MCF 10A (cell line): ENCODE data around the gene ELMO1. TPM values are rescaled to one million over a fixed set of nuclear protein-coding genes. Genes with fewer than 3 reads are reported as not detected.

Source experiments
- BruUV-seq: library from RNA; stranded (reverse); fragments of 400-500 nt; replicated peaks from 2 replicates; lab custom pipeline; 2021; lab: Mats Ljungman, UMichigan
- CTCF ChIA-PET: fragments of 300-600 bp; sonication (Branson Sonifier 250); formaldehyde crosslinking; extraction: SDS; loops from one replicate; lab custom pipeline; 2021; ENCODE audit warnings: antibody characterized with exemption, inconsistent platforms; lab: Yijun Ruan, JAX
- POLR2A ChIA-PET: fragments of 300-600, 350-650 bp; sonication (Branson Sonifier 250); formaldehyde crosslinking; extraction: SDS; loops from one replicate; lab custom pipeline; 2020; ENCODE audit warnings: antibody characterized with exemption, inconsistent platforms; lab: Yijun Ruan, JAX
- DNase-seq: peaks from one replicate; pipeline ENCODE4 v3.0.0-alpha.2; 2018; ENCODE audit not compliant: unreplicated experiment
- H3K27ac Mint-ChIP-seq: one replicate; pipeline ENCODE4 v1.8.0; 2022; ENCODE audit warnings: mild to moderate bottlenecking, low read depth, mixed read lengths; ENCODE audit not compliant: unreplicated experiment
- H3K27me3 Mint-ChIP-seq: one replicate; pipeline ENCODE4 v1.8.0; 2022; ENCODE audit warnings: mixed read lengths; ENCODE audit not compliant: insufficient read depth, unreplicated experiment
- H3K36me3 Mint-ChIP-seq: one replicate; pipeline ENCODE4 v1.8.0; 2022; ENCODE audit warnings: mild to moderate bottlenecking, moderate library complexity, mixed read lengths; ENCODE audit not compliant: insufficient read depth, unreplicated experiment
- H3K4me1 Mint-ChIP-seq: one replicate; pipeline ENCODE4 v1.8.0; 2022; ENCODE audit warnings: mixed read lengths; ENCODE audit not compliant: insufficient read depth, unreplicated experiment
- H3K4me3 Mint-ChIP-seq: one replicate; pipeline ENCODE4 v1.8.0; 2022; ENCODE audit warnings: mild to moderate bottlenecking, moderate library complexity, mixed read lengths; ENCODE audit not compliant: unreplicated experiment
- H3K9me3 Mint-ChIP-seq: one replicate; pipeline ENCODE4 v1.8.0; 2022; ENCODE audit warnings: mixed read lengths; ENCODE audit not compliant: unreplicated experiment
- CTCF ChIP-seq: fragments of 200-600 bp; IDR thresholded peaks from one replicate; pipeline ENCODE4 v1.8.0; 2022; ENCODE audit warnings: antibody characterized with exemption, mild to moderate bottlenecking; ENCODE audit not compliant: unreplicated experiment
- intact Hi-C: fragments of 100-400 bp; cut with micrococcal nuclease; formaldehyde crosslinking; loops from 2 replicates; pipeline ENCODE4 v1.14.1; 2022
- total RNA-seq: library from RNA; stranded (reverse); gene quantifications from 2 replicates; pipeline ENCODE4 v1.2.3, GENCODE V29; 2022

ELMO1 gene
- total RNA-seq, 1 experiment from 2014 or later, result 0.30 TPM

- H3K27me3 Mint-ChIP-seq, result no peaks in the 10 kb centered on the region
- TF ChIP-seq CTCF, result no peak
- BruUV-seq, result no TSS peak
- H3K9me3 Mint-ChIP-seq, result peaks cover 9% of the 10 kb centered on the region
- CTCF ChIA-PET, result interaction anchor here (0.5 to 0.9 kb wide), 4 partner anchors 12 to 1507 kb away, joined by 3 to 5 read pairs (median 4); no protein-coding TSS in a partner anchor
- intact Hi-C loops, result no loop called here
- no peak overlapping the region for H3K4me3 Mint-ChIP-seq
- DNase-seq, result no peak
- POLR2A ChIA-PET, result no interaction called here
- no peaks in the 10 kb centered on the region for H3K36me3 Mint-ChIP-seq
- no peak overlapping the region for H3K27ac Mint-ChIP-seq
- peaks cover 10% of the 10 kb centered on the region for H3K4me1 Mint-ChIP-seq
Measured at GRCh38 chr7:37337522-37337921, 111.1 kb downstream of the ELMO1 start.

- ChIA-PET CTCF (no interaction called here), POLR2A (interaction anchor here (0.6 kb wide), 1 partner anchor 374 kb away, joined by 3 read pairs; no protein-coding TSS in a partner anchor)
- H3K27me3 Mint-ChIP-seq, result no peaks in the 10 kb centered on the region
- H3K9me3 Mint-ChIP-seq, result peaks cover 9% of the 10 kb centered on the region
- BruUV-seq, result no TSS peak
- intact Hi-C loops, result no loop called here
- H3K4me3 Mint-ChIP-seq, result no peak overlapping the region
- peaks cover 19% of the 10 kb centered on the region for H3K4me1 Mint-ChIP-seq
- H3K27ac Mint-ChIP-seq, result no peak overlapping the region
- DNase-seq, result no peak
- TF ChIP-seq CTCF, result no peak
- H3K36me3 Mint-ChIP-seq, result no peaks in the 10 kb centered on the region
Measured at GRCh38 chr7:37336259-37336658, 112.4 kb downstream of the ELMO1 start.

GRCh38 chr7:37333075-37333474 is 115.6 kb downstream of the ELMO1 start:
- Mint-ChIP-seq H3K4me1 (peaks cover 20% of the 10 kb centered on the region), H3K27ac (no peak overlapping the region), H3K4me3 (no peak overlapping the region), H3K36me3 (no peaks in the 10 kb centered on the region), H3K9me3 (peaks cover 9% of the 10 kb centered on the region), H3K27me3 (no peaks in the 10 kb centered on the region)
- CTCF ChIA-PET, result interaction anchor here (0.5 to 0.6 kb wide), 2 partner anchors 186 to 890 kb away, joined by 3 read pairs; no protein-coding TSS in a partner anchor
- DNase-seq, result peak; percentile 7
- intact Hi-C loops, result no loop called here
- POLR2A ChIA-PET, result no interaction called here
- TF ChIP-seq CTCF, result no peak
- BruUV-seq, result no TSS peak

GRCh38 chr7:37332243-37333016 is 116.2 kb downstream of the ELMO1 start:
- Mint-ChIP-seq H3K27ac (no peak overlapping the region), H3K4me1 (peaks cover 20% of the 10 kb centered on the region), H3K9me3 (peaks cover 9% of the 10 kb centered on the region), H3K4me3 (no peak overlapping the region), H3K36me3 (no peaks in the 10 kb centered on the region), H3K27me3 (no peaks in the 10 kb centered on the region)
- no peak for TF ChIP-seq CTCF
- ChIA-PET CTCF (no interaction called here), POLR2A (no interaction called here)
- intact Hi-C loops, result no loop called here
- no TSS peak for BruUV-seq
- DNase-seq, result no peak
